Activated naive CD8-positive, alpha-beta T cell treated with anti-CD3 and anti-CD28 coated beads, Interleukin-2, amount 50 U/mL, for 16 hours (primary cell): Measurements from ENCODE around the gene P2RY8.
"Not testable (repeated sequence)": the region's sequence is repeated elsewhere in the genome, so short reads cannot be mapped to it uniquely, and the experiment has no call there.

Experiments
- DNase-seq: peaks from one replicate; pipeline ENCODE4 v3.0.0-alpha.2; 2020; ENCODE audit warnings: low read depth, low spot score

Gene P2RY8

DNA sequence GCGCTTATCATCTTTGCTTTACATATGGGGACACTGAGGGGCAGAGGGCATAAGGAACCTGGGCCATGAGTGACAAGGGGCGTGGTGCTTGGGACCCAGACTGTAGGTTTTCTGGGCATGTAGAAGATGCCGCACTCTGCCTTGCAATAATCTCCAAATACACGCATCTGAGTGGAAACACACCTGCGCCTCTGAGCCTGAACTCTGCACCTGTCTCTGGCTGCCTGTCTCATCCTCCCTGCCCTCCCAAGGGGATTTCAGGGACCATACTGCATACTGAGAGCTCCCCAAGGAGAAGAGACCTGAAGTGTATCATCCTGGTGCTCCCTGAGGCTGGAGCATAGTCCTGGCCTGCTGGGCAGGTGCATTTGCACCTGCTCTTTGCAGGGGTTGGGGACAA, 49.6 kb downstream of the P2RY8 start:
- no peak for DNase-seq

DNA sequence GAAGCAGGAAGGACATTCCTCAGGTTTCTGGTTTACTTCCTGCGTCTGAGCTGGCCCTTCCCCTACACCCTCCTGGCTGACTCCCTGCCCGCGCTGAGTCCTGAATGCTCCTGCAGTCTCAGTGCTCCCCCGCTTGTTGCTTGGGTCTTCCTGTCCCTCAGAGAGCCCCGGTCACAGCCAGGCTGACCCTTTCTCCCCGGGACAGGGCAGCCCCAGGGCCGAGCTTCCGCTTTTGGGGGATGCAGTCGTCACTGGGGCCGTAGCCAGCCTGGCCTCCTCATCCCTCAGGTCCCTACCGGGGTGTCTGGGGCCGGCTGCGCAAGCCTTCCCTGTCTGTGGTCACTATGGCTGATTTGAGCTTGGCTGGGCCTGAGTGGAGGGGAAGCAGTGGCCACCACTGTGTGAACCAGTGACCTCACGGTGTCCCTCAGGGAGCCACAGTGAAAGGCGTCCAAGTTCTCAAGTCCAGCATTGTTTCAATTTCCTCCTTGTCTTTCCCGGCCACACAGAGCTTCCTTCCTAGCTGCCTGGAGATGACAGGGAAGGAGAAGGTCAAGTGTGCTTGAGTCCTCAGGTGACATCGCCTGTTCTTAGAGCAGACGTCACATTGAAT, 50.1 kb downstream of the P2RY8 start:
- DNase-seq = no peak

DNA sequence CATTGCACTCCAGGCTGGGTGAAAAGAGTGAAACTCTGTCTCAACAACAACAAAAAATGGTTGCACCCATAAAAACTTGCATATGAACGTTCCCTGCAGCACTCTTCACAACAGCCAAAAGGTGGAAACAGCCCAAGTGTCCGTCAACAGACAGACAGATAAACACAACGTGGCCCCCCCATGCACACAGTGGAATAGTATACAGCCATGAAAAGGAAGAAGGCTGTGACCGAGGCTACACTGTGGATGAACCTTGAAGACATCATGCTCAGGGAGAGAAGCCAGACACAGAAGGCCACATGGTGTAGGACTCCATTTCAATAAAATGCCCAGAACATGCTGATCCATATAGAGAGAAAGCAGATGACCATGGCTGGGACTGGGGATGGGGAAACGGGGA, 50.8 kb downstream of the P2RY8 start:
- DNase-seq = no peak

DNA sequence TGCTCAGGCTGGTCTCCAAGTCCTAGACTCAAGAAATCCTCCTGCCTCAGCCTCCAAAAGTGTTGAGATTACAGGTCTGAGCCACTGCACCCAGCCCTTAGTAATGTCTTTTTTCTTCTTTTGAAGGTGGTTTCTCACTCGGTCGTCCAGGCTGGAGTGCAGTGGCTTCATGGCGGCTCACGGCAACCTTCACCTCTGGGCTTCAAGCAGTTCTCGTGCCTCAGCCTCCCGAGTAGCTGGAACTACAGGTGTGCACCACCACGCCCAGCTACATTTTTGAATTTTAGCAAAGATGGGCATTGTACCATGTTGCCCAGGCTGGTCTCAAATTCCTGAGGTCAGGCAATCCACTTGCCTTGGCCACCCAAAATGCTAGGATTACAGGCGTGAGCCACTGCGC, 52.0 kb downstream of the P2RY8 start:
- DNase-seq = no peak

DNA sequence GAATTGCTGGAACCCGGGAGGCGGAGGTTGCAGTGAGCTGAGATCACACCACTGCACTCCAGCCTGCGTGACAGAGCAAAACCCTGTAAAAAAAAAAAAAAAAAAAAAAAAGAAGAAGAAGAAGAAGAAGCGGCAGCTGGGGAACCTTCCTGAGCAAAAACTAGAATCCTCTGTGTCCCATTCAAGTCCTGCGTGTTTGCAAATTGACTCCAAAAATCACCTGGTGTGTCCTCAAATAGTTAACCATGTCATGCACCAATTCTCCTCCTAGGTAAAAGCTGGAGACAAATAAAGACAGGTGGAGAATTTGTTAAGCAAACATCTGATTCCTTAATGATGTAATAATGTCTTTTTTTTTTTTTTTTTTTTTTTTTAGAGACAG, 52.4 kb downstream of the P2RY8 start:
- DNase-seq = no peak

DNA sequence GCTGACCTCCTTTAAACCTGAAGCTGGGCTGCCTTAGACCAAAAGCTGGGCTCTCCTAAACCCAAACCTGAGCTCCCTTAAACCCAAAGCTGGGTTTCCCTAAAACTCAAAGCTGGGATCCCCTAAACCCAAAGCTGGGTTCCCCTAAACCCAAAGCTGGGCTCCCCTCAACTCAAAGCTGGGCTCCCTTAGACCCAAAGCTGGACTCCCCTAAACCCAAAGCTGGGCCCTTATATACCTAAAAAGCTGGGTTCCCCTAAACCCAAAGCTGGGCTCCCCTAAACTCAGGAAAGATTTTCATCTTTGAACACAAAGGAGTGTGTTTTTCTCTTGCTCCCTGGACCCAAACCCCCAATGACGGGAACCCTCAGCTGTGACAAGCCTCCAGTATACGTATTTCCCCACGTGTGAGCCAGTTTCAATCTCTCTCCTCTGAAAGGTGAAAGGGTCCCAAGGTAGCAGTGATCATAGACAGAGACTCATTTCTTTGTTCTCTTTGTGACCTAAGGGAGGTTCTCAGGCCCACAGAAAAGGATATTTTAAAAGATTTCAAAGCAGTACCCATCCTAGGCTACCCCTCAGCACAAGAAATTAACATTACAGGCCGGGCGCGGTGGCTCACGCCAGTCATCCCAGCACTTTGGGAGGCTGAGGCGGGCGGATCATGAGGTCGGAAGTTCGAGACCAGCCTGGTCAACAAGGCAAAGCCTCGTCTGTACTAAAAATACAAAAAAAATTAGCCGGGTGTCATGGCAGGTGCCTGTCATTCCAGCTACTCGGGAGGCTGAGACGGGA, 52.9 kb downstream of the P2RY8 start:
- DNase-seq = no peak

DNA sequence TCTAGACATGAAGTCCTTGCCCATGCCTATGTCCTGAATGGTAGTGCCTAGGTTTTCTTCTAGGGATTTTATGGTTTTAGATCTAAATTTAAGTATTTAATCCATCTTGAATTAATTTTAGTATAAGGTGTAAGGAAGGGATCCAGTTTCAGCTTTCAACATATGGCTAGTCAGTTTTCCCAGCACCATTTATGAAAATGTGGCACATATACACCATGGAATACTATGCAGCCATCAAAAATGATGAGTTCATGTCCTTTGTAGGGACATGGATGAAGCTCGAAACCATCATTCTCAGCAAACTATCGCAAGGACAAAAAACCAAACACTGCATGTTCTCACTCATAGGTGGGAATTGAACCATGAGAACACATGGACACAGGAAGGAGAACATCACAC, 54.5 kb downstream of the P2RY8 start:
- DNase-seq = not testable (repeated sequence)

DNA sequence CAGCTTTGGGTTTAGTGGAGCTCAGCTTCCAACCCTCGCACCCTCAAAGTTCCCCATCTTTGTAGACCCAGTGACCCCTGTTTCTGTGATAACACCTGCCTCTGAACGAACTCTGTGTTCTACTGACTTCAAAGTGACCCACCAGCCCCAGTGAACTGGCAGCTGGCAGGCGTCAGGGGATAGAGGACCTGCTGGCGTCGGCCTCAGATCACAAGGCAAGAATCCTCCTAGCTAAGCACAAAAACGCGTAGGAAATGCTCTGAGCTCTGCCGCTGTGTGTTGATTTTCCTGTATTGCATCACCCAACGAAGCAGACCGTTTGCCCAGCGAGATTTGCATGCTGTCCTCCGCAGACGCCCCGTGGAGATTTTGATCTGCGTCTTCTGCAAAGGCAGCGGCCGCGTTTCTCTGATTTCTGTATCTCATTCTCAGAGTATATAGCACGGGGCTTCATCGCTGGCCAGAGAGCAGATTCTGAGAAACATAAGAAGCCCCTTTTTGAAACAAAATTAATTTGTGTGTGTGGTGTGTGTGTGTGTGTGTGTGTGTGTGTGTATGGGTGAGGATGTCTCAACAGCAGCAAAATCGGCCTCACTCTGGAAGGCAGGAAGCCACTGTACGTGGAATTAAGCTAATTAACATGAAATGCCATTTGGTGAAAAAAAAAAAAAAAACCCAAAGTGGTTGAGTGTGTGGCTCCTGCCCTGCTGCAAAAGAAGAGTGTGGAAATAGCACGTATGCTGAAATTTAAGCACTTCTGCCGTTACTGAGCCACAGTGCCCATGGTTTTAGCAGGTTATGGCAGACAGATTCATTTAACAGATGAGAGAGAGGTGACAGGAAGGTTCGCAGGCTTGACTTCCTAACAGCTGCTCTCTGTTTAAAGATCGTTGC, 55.1 kb downstream of the P2RY8 start:
- peak; percentile 45 for DNase-seq

DNA sequence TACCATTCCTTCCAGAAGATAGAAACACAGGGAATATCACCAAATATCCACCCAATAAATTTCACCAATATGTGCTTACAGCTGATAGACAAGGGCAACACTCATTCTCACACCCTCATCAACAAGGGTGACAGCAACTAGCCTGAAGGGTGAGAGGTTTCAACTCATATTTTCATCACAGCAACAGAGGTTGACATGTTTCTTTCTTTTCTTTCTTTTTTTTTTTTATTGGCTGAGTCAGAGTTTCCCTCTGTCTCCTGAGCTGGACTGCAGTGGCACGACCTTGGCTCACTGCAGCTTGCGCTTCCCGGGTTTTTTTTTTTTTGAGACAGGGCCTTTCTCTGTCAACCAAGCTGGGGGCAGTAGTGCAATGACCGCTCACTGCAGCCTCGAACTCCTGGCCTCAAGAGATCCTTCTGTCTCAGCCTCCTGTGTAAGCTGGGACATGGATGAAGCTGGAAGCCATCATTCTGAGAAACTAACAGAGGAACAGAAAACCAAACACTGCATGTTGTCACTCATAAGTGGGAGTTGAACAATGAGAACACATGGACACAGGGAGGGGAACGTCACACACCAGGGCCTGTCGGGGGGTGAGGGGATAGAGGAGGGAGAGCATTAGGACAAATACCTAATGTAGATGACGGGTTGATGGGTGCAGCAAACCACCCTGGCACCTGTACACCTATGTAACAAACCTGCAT, 56.8 kb downstream of the P2RY8 start:
- no peak for DNase-seq

DNA sequence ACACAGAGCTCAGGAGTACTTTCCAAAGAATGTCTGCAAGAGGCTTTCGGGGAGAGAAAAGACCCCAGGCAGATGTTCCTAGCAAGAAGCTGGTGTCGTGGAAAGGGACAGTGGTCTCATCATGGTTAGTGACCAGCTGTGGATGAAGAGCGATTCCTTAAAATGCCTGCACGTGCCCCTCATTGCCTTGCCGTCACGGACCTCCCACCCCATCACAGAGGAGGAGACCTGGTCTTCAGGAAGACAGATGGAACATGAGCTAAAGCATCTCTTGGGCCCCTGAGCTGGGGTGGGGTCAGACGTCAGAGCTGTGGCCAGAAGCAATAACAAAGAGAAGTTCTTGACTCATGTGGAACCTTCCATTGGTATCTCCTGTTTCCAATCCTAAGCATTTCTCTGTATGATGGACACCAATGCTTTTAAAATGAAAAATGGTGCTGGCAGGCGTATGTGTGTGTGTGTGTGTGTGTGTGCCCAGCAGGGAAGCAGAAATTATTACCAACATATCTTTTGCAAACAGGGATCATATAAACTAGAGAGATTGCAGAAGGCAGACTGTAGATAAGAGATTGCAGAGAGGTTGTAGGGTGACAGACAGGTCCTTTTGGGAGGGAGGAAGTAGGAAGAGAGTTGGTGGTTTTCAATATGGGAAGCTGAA, 59.1 kb downstream of the P2RY8 start:
- DNase-seq = no peak

DNA sequence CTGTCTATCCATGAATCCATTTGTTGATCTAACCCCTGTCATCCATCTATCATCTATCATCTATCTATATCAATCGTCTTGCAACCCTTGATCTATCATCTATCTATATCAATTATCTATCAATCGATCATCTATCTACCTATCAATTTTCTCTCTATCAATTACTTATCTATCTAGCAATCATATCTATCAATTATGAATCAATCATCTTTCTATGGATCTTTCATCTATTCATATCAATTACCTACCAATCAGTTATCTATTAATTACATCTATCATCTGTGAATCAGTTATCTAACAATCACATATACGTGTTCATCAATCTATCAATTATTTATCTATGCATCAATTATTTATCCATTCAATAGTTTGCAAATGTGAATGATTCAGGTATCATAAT, 59.8 kb downstream of the P2RY8 start:
- no peak for DNase-seq

DNA sequence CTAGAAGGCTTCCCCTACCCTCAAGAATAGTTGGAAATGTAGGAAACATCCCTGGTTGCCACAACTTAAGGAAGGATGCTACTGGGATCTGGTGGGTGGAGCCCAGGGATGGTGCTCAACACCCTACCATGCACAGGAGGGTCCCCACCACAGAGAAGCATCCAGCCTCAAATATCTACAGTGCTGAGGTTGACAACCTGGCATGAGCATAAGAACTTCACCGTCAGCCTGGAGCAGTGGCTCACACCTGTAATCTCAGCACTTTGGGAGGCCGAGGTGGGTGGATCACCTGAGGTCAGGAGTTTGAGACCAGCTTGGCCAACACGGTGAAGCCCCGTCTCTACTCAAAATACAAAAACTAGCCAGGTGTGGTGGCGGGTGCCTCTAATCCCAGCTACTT, 60.3 kb downstream of the P2RY8 start:
- no peak for DNase-seq

DNA sequence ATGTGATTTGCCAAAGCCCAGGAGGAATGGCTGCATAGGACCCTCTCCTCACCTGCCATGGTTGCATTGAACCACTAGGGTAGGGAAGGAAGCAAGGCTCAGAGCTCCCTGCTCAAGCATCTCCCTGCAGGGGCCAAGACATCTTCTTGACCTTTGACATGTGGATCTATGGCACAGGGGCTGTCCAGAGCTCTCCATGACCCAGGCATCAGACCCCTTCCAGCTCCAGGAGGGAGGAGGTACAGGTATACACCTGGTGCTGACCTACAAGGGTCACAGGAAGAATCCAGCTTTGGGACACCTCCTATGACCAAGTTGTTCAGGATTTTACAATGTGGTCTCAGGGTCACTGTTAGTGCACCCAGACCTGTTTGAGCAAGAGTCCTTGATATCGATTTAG, 61.1 kb downstream of the P2RY8 start:
- no peak for DNase-seq

DNA sequence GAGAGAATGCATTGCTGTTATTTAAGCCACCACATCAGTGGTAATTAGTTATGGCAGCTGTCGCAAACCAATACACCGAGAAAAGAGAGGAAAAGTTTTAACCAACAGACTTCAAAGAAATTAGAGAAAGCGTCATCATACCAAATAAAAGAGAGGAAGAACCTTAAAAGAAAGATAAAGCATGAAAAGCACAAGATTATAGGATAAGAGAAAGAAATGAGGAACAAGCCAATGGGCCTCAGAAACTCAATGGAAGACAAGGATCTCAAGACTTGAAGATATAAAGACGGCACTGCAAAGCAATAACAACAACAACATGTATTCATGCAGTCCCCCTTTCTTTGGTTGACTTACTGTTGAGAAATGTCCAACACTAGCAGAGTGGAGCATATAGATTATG, 61.5 kb downstream of the P2RY8 start:
- DNase-seq = no peak

DNA sequence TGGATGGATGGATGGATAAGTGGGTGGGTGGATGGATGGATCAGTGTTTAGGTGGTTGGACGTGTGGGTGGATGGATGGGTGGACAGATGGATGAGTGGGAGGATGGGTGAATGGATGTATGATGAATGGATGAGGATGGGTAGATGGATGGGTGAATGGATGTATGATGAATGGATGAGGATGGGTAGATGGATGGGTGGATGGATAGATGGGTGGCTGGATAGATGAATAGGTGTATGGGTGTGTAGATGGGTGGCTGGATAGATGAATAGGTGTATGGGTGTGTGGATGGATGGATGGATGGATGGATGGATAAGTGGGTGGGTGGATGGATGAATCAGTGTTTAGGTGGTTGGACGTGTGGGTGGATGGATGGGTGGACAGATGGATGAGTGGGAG, 62.4 kb downstream of the P2RY8 start:
- DNase-seq = not testable (repeated sequence)

DNA sequence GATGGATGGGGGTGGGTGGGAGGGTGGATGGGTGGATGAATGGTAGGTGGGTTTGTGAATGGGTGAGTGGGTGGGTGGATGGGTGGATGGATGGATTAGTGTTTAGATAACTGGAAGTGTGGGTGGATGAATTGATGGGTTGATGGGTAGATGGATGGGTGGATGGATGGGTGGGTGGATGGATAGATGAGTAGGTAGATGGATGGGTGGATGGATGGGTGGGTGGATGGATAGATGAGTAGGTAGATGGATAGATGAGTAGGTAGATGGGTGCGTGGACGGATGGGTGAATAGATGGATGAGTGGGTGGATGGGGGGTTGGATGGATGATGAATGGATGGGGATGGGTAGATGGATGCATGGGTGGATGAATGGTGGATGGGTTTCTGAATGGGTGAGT, 64.0 kb downstream of the P2RY8 start:
- DNase-seq = no peak

DNA sequence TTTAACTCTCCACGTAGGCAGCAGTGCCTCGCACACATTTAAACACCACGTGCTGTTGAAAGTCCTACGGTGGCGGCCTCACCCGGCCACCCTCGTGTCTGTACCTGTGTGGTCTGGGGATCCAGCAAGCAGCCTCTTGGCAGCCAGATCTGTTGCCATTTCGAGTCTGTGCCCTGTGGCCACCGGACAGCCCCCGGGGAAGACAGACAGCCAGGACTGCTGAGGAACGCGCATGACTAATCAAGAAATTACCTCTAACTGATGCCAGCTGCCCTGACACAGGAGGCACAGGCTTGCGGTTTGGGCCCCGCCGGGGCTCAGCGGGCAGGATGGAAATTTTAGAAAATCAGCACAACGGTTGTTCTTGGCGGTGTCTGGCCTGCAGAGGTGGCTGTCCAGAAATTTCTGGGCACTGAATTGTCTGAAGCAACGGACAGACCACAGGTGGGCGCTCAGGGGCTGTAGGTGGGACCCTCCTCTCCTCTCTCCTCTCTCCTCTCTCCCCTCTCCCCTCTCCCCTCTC, 68.7 kb downstream of the P2RY8 start:
- DNase-seq = peak; percentile 39

DNA sequence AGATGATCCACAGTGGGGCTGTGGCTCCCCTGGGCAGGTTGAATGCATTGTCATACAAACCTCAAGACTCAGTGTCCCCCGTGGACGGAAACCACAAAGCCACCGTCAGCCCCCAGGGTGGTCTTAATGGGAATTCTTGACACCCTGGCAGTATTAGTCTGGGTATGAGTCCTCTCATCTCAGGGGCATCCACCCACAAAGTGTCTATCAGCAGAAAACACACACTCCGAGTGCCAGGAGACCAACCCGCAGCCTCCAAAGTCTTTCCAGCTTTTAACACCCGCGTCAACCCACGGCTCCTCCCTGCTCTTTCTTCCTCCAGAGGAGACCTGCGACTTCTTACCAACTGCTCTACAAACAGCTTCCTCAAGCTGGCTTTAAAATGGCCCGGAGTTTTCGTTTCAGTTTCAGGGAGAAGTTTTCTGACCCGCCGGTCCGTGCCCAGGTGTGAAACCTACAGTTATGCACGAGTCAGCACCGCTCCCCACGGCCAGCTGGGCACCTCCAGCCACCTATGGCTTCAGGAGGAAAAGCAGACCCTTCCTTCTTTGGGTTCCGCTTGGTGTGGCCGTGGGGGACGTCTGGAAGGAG, 69.9 kb downstream of the P2RY8 start:
- DNase-seq = no peak

DNA sequence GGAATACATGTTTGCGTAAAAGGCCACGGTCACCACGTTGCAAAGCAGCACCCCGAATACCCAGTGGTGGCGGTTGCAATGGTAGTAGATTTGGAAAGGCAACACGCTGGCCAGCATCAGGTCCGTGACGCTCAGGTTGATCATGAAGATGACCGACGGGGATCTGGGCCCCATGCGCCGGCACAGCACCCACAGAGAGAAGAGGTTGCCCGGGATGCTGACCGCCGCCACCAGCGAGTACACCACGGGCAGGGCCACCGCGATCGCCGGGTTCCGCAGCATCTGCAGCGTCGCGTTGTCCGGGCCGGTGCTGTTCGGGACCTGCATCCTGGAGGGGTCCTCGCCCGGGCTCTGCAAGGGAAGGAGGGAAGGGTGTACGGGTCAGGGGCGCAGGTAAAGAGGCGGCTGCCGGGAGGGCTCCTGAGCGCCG, 70.7 kb downstream of the P2RY8 start:
- DNase-seq = no peak

DNA sequence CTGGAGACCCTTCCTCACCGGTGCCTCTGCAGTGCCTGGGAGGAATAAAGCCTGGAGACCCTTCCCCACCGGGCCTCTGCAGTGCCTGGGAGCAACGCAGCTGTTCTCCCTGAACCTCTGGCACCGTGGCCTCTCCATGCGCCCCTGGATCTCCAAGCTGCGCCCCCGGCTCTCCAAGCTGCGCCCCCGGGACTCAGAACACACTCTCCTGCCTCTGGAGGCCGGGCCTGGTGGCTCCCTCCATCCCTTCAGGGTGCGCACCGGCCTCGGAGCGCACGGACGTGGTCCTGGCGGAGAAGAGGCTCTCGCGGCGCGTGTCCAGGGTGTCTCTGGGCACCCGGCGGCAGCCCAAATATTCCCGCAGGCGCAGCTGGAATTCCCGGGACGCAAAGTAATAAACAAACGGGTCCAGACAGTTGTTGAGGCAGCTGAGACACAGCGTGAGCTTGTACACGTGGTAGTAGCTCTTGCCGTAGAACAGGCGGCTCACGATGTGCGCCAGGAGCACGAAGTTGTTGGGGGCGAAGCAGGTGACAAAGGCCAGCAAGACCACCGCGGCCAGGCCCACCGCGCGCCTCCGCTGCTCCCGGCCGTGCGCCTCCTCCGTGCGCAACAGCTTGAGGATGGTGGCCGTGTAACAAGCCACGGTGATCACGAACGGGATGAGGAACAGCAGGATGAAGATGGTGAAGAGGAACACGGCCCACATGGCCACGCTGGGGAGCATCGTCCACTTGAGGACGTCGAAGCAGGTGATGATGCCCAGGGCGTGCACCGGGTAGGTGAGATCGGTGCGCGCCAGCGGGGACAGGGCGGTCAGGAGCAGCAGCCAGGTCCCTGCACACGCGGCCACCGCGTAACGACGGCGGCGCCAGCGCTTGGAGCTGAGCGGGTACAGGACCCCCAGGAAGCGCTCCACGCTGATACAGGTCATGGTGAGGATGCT, 71.4 kb downstream of the P2RY8 start:
- no peak for DNase-seq
